Nephron (organoid): ENCODE measurements around the gene IQCN.

Source experiments
- H3K27ac Mint-ChIP-seq, 3 experiments: 2 replicates each; pipeline ENCODE4 v1.8.0; 2020; ENCODE audit warnings: mixed read lengths in 3 of 3, mild to moderate bottlenecking in 2 of 3, moderate library complexity in 1 of 3
- H3K27me3 Mint-ChIP-seq: 2 replicates; pipeline ENCODE4 v1.8.0; 2021; ENCODE audit warnings: low read depth, mild to moderate bottlenecking, moderate library complexity, mixed read lengths
- H3K36me3 Mint-ChIP-seq: 2 replicates; pipeline ENCODE4 v1.8.0; 2020; ENCODE audit warnings: low read depth, mixed read lengths
- H3K4me1 Mint-ChIP-seq: 2 replicates; pipeline ENCODE4 v1.8.0; 2020; ENCODE audit warnings: mixed read lengths
- H3K4me3 Mint-ChIP-seq, 3 experiments: 2 replicates each; pipeline ENCODE4 v1.8.0; 2020; ENCODE audit warnings: mild to moderate bottlenecking in 3 of 3, mixed read lengths in 3 of 3, moderate library complexity in 2 of 3
- H3K9me3 Mint-ChIP-seq: 2 replicates; pipeline ENCODE4 v1.8.0; 2020; ENCODE audit warnings: mixed read lengths
- CTCF ChIP-seq, 3 experiments: fragments of 200-600 bp; sonication (generic); IDR thresholded peaks; one replicate each; pipeline ENCODE4 v1.5.0; 2021; ENCODE audit warnings: antibody characterized with exemption in 3 of 3; ENCODE audit not compliant: unreplicated experiment in 3 of 3

IQCN gene

GRCh38 chr19:18308051-18308947, 34.0 kb upstream of the IQCN start:
- Mint-ChIP-seq H3K27ac (no peak overlapping the region), H3K36me3 (peaks cover 16% of the 10 kb centered on the region), H3K4me3 (no peak overlapping the region), H3K4me1 (peaks cover 25% of the 10 kb centered on the region), H3K27me3 (peaks cover 7% of the 10 kb centered on the region), H3K9me3 (no peaks in the 10 kb centered on the region)
- TF ChIP-seq CTCF (IDR thresholded peaks at IDR 0.05; ENCODE audit: unreplicated experiment in 3 of 3): no peak

- no peak for TF ChIP-seq CTCF (IDR thresholded peaks at IDR 0.05; ENCODE audit: unreplicated experiment in 3 of 3)
- H3K9me3 Mint-ChIP-seq: no peaks in the 10 kb centered on the region
- H3K4me1 Mint-ChIP-seq: peaks cover 26% of the 10 kb centered on the region
- H3K4me3 Mint-ChIP-seq: peak overlapping the region in 1 of 3 experiments; percentile 46
- H3K27ac Mint-ChIP-seq: peak overlapping the region; percentile 87 to 100 (median 100)
- H3K27me3 Mint-ChIP-seq: peaks cover 7% of the 10 kb centered on the region
- peaks cover 11% of the 10 kb centered on the region for H3K36me3 Mint-ChIP-seq
These were observed 33.0 kb upstream of the IQCN start for GRCh38 chr19:18307271-18307681.

GRCh38 chr19:18306888-18307260, 32.6 kb upstream of the IQCN start:
- Mint-ChIP-seq H3K36me3 (peaks cover 11% of the 10 kb centered on the region), H3K9me3 (no peaks in the 10 kb centered on the region), H3K4me3 (peak overlapping the region in 2 of 3 experiments; percentile 19 to 46), H3K27ac (peak overlapping the region; percentile 87 to 100 (median 100)), H3K4me1 (peaks cover 26% of the 10 kb centered on the region), H3K27me3 (peaks cover 7% of the 10 kb centered on the region)
- no peak for TF ChIP-seq CTCF (IDR thresholded peaks at IDR 0.05; ENCODE audit: unreplicated experiment in 3 of 3)

GRCh38 chr19:18306209-18306887, 32.1 kb upstream of the IQCN start:
- peak overlapping the region; percentile 87 to 100 (median 100) for H3K27ac Mint-ChIP-seq
- peaks cover 7% of the 10 kb centered on the region for H3K27me3 Mint-ChIP-seq
- no peak overlapping the region for H3K4me3 Mint-ChIP-seq
- no peaks in the 10 kb centered on the region for H3K9me3 Mint-ChIP-seq
- peaks cover 26% of the 10 kb centered on the region for H3K4me1 Mint-ChIP-seq
- TF ChIP-seq CTCF (IDR thresholded peaks at IDR 0.05; ENCODE audit: unreplicated experiment in 3 of 3): no peak
- peaks cover 11% of the 10 kb centered on the region for H3K36me3 Mint-ChIP-seq

- peaks cover 7% of the 10 kb centered on the region for H3K27me3 Mint-ChIP-seq
- H3K36me3 Mint-ChIP-seq: peaks cover 11% of the 10 kb centered on the region
- H3K27ac Mint-ChIP-seq: peak overlapping the region; percentile 99 to 100 (median 100)
- no peaks in the 10 kb centered on the region for H3K9me3 Mint-ChIP-seq
- peak overlapping the region; percentile 79 to 85 (median 80) for H3K4me3 Mint-ChIP-seq
- H3K4me1 Mint-ChIP-seq: peaks cover 26% of the 10 kb centered on the region
- no peak for TF ChIP-seq CTCF (IDR thresholded peaks at IDR 0.05; ENCODE audit: unreplicated experiment in 3 of 3)
These were observed 30.4 kb upstream of the IQCN start for GRCh38 chr19:18304458-18305310.
